IMR-90 (cell line): ENCODE data around the gene SLC7A10. TPM values are rescaled to one million over a fixed set of nuclear protein-coding genes. Genes with fewer than 3 reads are reported as not detected.

ENCODE experiments used
- ATAC-seq: fragments of 200-7000 bp; cut with Tn5 transposase; 2 replicates; pipeline ENCODE4 v1.9.1; 2020; ENCODE audit warnings: low read depth, mild to moderate bottlenecking, moderate library complexity
- BruUV-seq: library from RNA; stranded (reverse); fragments of 400-500 nt; replicated peaks from 2 replicates; lab custom pipeline; 2021; lab: Mats Ljungman, UMichigan
- CTCF ChIA-PET: fragments of 300-600 bp; formaldehyde crosslinking; extraction: SDS; loops from one replicate; lab custom pipeline; 2021; ENCODE audit warnings: antibody characterized with exemption; lab: Yijun Ruan, JAX
- POLR2A ChIA-PET: fragments of 300-600 bp; sonication (Branson Sonifier 250); formaldehyde crosslinking; loops from one replicate; lab custom pipeline; 2022; ENCODE audit warnings: antibody characterized with exemption; ENCODE audit not compliant: unreplicated experiment; lab: Charles Lee
- DNase-seq: peaks from one replicate; pipeline ENCODE4 v3.0.0; 2013
- H2AFZ ChIP-seq: replicated peaks from 2 replicates; pipeline ENCODE3; 2013; ENCODE audit warnings: low read length, mild to moderate bottlenecking; ENCODE audit not compliant: poor library complexity
- H2AK5ac ChIP-seq: 2 replicates; pipeline ENCODE4 v1.6.1; 2013; ENCODE audit warnings: low read depth, low read length, inconsistent platforms
- H2AK9ac ChIP-seq: replicated peaks from 2 replicates; pipeline ENCODE3; 2013; ENCODE audit warnings: mild to moderate bottlenecking, low read depth, low read length, moderate library complexity; ENCODE audit not compliant: poor library complexity
- H2BK120ac ChIP-seq: 2 replicates; pipeline ENCODE4 v1.6.1; 2013; ENCODE audit warnings: low read depth, low read length, inconsistent platforms
- H2BK15ac ChIP-seq: 3 replicates; pipeline ENCODE4 v1.6.1; 2013; ENCODE audit warnings: low read depth, low read length, inconsistent platforms
- H2BK20ac ChIP-seq: 2 replicates; pipeline ENCODE4 v1.6.1; 2013; ENCODE audit warnings: low read depth, mild to moderate bottlenecking, inconsistent platforms, low read length, moderate library complexity
- H2BK5ac ChIP-seq: 2 replicates; pipeline ENCODE4 v1.6.1; 2013; ENCODE audit warnings: mild to moderate bottlenecking, low read depth, low read length, inconsistent platforms; ENCODE audit not compliant: poor library complexity, severe bottlenecking
- H3K14ac ChIP-seq: replicated peaks from 2 replicates; pipeline ENCODE4 v1.6.1; 2013; ENCODE audit warnings: low read depth, low read length, inconsistent platforms
- H3K18ac ChIP-seq: 2 replicates; pipeline ENCODE4 v1.6.1; 2013; ENCODE audit warnings: low read depth, low read length, control low read depth
- H3K23ac ChIP-seq: 2 replicates; pipeline ENCODE4 v1.6.1; 2013; ENCODE audit warnings: low read depth, low read length, inconsistent platforms
- H3K27ac ChIP-seq: 2 replicates; pipeline ENCODE4 v1.5.1; 2013; ENCODE audit warnings: mild to moderate bottlenecking, control low read depth, low read length; ENCODE audit not compliant: insufficient read depth
- H3K27me3 ChIP-seq: 2 replicates; pipeline ENCODE4 v1.6.1; 2013; ENCODE audit warnings: low read length; ENCODE audit not compliant: control insufficient read depth, insufficient read depth
- H3K36me3 ChIP-seq: 2 replicates; pipeline ENCODE4 v1.6.1; 2013; ENCODE audit warnings: low read length, mixed read lengths; ENCODE audit not compliant: control insufficient read depth, insufficient read depth
- H3K4ac ChIP-seq: 2 replicates; pipeline ENCODE4 v1.6.1; 2013; ENCODE audit warnings: low read depth, low read length, inconsistent platforms
- H3K4me1 ChIP-seq: 2 replicates; pipeline ENCODE4 v1.6.1; 2013; ENCODE audit warnings: low read length, mixed read lengths; ENCODE audit not compliant: control insufficient read depth, insufficient read depth
- H3K4me2 ChIP-seq: 2 replicates; pipeline ENCODE4 v1.6.1; 2013; ENCODE audit warnings: low read depth, mild to moderate bottlenecking, control low read depth, low read length, moderate library complexity
- H3K4me3 ChIP-seq: 2 replicates; pipeline ENCODE4 v1.5.1; 2013; ENCODE audit warnings: low read depth, mild to moderate bottlenecking, control low read depth, low read length, moderate library complexity; ENCODE audit not compliant: insufficient read depth
- H3K56ac ChIP-seq: 2 replicates; pipeline ENCODE4 v1.6.1; 2013; ENCODE audit warnings: low read length, inconsistent platforms; ENCODE audit not compliant: insufficient read depth; ENCODE audit errors: extremely low read depth
- H3K79me1 ChIP-seq, 2 experiments: 2 replicates each; pipeline ENCODE4 v1.6.1; 2013; ENCODE audit warnings: low read length in 2 of 2, inconsistent platforms in 1 of 2, low read depth in 1 of 2
- H3K9ac ChIP-seq: 2 replicates; pipeline ENCODE4 v1.6.1; 2013; ENCODE audit warnings: low read depth, low read length, control low read depth
- H3K9me1 ChIP-seq: 2 replicates; pipeline ENCODE4 v1.6.1; 2013; ENCODE audit warnings: low read length, inconsistent platforms; ENCODE audit not compliant: insufficient read depth
- H3K9me3 ChIP-seq: 2 replicates; pipeline ENCODE4 v1.6.1; 2013; ENCODE audit warnings: low read length; ENCODE audit not compliant: control insufficient read depth, insufficient read depth
- H4K20me1 ChIP-seq: 2 replicates; pipeline ENCODE4 v1.6.1; 2013; ENCODE audit warnings: low read length, inconsistent platforms; ENCODE audit not compliant: insufficient read depth
- H4K5ac ChIP-seq: 2 replicates; pipeline ENCODE4 v1.6.1; 2013; ENCODE audit warnings: mild to moderate bottlenecking, low read depth, low read length, control low read depth
- H4K8ac ChIP-seq, 2 experiments: 2 replicates each; pipeline ENCODE4 v1.6.1; 2013; ENCODE audit warnings: low read depth in 2 of 2, low read length in 2 of 2, control low read depth in 1 of 2, inconsistent platforms in 1 of 2
- H4K91ac ChIP-seq: 2 replicates; pipeline ENCODE4 v1.6.1; 2013; ENCODE audit warnings: low read depth, low read length, inconsistent platforms; ENCODE audit not compliant: insufficient read depth
- BHLHE40 ChIP-seq: fragments of 150-350 bp; IDR thresholded peaks from 2 replicates; pipeline ENCODE4 v1.6.1; 2016; ENCODE audit warnings: mild to moderate bottlenecking, low read depth, low read length
- FOS ChIP-seq: fragments of 150-350 bp; IDR thresholded peaks from 2 replicates; pipeline ENCODE4 v1.6.1; 2016; ENCODE audit warnings: low read depth, low read length
- MAZ ChIP-seq: IDR thresholded peaks from 2 replicates; pipeline ENCODE4 v1.6.1; 2012; ENCODE audit warnings: low read depth, mild to moderate bottlenecking, low read length, improper control_type of control experiment, moderate library complexity, borderline replicate concordance
- MXI1 ChIP-seq: IDR thresholded peaks from 2 replicates; pipeline ENCODE4 v1.6.1; 2012; ENCODE audit warnings: low read depth, mild to moderate bottlenecking, low read length, moderate library complexity, borderline replicate concordance
- RAD21 ChIP-seq: IDR thresholded peaks from 2 replicates; pipeline ENCODE4 v1.6.1; 2012; ENCODE audit warnings: low read length, improper control_type of control experiment
- RCOR1 ChIP-seq: IDR thresholded peaks from 2 replicates; pipeline ENCODE4 v1.6.1; 2012; ENCODE audit warnings: mild to moderate bottlenecking, low read length, improper control_type of control experiment; ENCODE audit not compliant: insufficient replicate concordance
- RFX5 ChIP-seq: IDR thresholded peaks from 2 replicates; pipeline ENCODE4 v1.8.0; 2012; ENCODE audit warnings: low read depth, mild to moderate bottlenecking, low read length, moderate library complexity
- SMC3 ChIP-seq: fragments of 150-350 bp; IDR thresholded peaks from 2 replicates; pipeline ENCODE4 v1.6.1; 2016; ENCODE audit warnings: low read depth, mild to moderate bottlenecking, antibody characterized with exemption, low read length, moderate library complexity
- WGBS, 2 experiments: methylation state at CpG; one replicate each; pipeline versions ENCODE4 v1.1.5 to v1.1.7; 2013; ENCODE audit warnings: missing lambda C conversion rate in 2 of 2; ENCODE audit not compliant: insufficient read length in 1 of 2; ENCODE audit errors: extremely low coverage in 2 of 2; 5-methylcytosine and 5-hydroxymethylcytosine counted together
- dilution Hi-C: fragments of 300-500 bp; cut with HindIII; formaldehyde crosslinking; loops from one replicate; pipeline ENCODE4 v1.14.3; 2018; ENCODE audit warnings: low sequenced_read_pairs; ENCODE audit not compliant: unreplicated experiment
- in situ Hi-C: fragments of 300-500 bp; cut with MboI; formaldehyde crosslinking; loops from 3 replicates; pipeline ENCODE4 v1.14.3; 2019; ENCODE audit warnings: low sequenced_read_pairs, inconsistent platforms, mixed read lengths
- intact Hi-C: fragments of 100-400 bp; cut with micrococcal nuclease; formaldehyde crosslinking; loops from 2 replicates; pipeline ENCODE4 v1.10.0; 2022
- polyA plus RNA-seq, 3 experiments: library from polyadenylated mRNA; depleted of rRNA; stranded (reverse); fragments of >200 nt; gene quantifications; 2 replicates each; pipeline ENCODE4 v1.2.3, GENCODE V29; 2012; ENCODE audit warnings: low replicate concordance in 1 of 3
- total RNA-seq: library from RNA; depleted of rRNA; stranded (reverse); fragments of >200 nt; gene quantifications from 2 replicates; pipeline ENCODE4 v1.2.3, GENCODE V29; 2012
- TF ChIP-seq, protein P1 (sequence below): conservative IDR thresholded peaks from 2 replicates; pipeline ENCODE4 v1.5.1; 2012; ENCODE audit warnings: mild to moderate bottlenecking, low read depth, low read length, improper control_type of control experiment
- TF ChIP-seq, protein P2 (sequence below): fragments of 150-350 bp; IDR thresholded peaks from 2 replicates; pipeline ENCODE4 v1.6.1; 2016; ENCODE audit warnings: low read depth, mild to moderate bottlenecking, low read length, moderate library complexity, borderline replicate concordance

Gene SLC7A10
- total and polyA plus RNA-seq, 2 of the 4 experiments (the other 2 are of a cell fraction): not detected

DNA sequence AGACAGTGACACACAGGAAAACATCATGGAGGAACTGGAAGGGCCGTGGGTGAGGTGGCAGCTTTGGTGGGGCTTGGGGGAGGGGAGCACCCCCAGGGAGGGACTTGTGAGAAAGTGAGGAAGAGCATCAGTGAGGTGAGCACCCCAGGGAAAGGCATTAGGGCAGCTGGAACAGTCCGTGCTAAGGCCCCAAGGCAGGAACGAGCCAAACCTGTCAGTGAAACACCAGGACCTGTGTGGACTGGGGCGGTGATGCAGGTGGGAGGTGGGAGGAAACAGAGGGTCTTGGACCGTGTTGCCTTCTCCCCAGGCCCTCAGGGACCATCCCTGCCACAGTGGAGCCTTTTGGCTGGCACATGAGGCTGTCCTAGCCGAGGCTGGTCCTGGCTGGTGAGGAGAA, 17.3 kb upstream of the SLC7A10 start:
- WGBS, 2 experiments: 50% methylated on average over 2 of the region's 6 CpGs; no CpG with 5 or more reads in 1 of the 2 experiments
- no peak overlapping the region for H4K5ac ChIP-seq
- no peak overlapping the region for H3K56ac ChIP-seq
- no peaks in the 10 kb centered on the region for H3K79me1 ChIP-seq
- dilution Hi-C loops: no loop called here
- no peak overlapping the region for H2AK5ac ChIP-seq
- no peak overlapping the region for H3K4ac ChIP-seq
- H3K27ac ChIP-seq: no peak overlapping the region
- no peaks in the 10 kb centered on the region for H3K4me1 ChIP-seq
- no peak overlapping the region for H2BK15ac ChIP-seq
- no peak for ATAC-seq
- no peak overlapping the region for H3K23ac ChIP-seq
- no peak overlapping the region for H2AK9ac ChIP-seq
- no peaks in the 10 kb centered on the region for H3K36me3 ChIP-seq
- POLR2A ChIA-PET: interaction anchor here (0.5 kb wide), 1 partner anchor 1009 kb away, joined by 5 read pairs; no protein-coding TSS in a partner anchor
- H2BK120ac ChIP-seq: no peak overlapping the region
- no peak for DNase-seq
- no peak overlapping the region for H2BK20ac ChIP-seq
- no peak overlapping the region for H3K4me3 ChIP-seq
- H4K20me1 ChIP-seq: no peaks in the 10 kb centered on the region
- H3K9me3 ChIP-seq: no peaks in the 10 kb centered on the region
- H4K91ac ChIP-seq: no peak overlapping the region
- H3K9ac ChIP-seq: no peak overlapping the region
- no peak overlapping the region for H3K18ac ChIP-seq
- H2AFZ ChIP-seq: no peak overlapping the region
- peaks cover 10% of the 10 kb centered on the region; the same call in 1 of the 2 replicates for H3K27me3 ChIP-seq
- no peak overlapping the region for H3K4me2 ChIP-seq
- intact Hi-C loops: no loop called here
- TF ChIP-seq SMC3 (no peak), MAZ (no peak), RAD21 (no peak), RCOR1 (no peak), RFX5 (no peak), MXI1 (no peak), BHLHE40 (no peak), FOS (no peak)
- TF ChIP-seq, protein P1, sequence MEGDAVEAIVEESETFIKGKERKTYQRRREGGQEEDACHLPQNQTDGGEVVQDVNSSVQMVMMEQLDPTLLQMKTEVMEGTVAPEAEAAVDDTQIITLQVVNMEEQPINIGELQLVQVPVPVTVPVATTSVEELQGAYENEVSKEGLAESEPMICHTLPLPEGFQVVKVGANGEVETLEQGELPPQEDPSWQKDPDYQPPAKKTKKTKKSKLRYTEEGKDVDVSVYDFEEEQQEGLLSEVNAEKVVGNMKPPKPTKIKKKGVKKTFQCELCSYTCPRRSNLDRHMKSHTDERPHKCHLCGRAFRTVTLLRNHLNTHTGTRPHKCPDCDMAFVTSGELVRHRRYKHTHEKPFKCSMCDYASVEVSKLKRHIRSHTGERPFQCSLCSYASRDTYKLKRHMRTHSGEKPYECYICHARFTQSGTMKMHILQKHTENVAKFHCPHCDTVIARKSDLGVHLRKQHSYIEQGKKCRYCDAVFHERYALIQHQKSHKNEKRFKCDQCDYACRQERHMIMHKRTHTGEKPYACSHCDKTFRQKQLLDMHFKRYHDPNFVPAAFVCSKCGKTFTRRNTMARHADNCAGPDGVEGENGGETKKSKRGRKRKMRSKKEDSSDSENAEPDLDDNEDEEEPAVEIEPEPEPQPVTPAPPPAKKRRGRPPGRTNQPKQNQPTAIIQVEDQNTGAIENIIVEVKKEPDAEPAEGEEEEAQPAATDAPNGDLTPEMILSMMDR: no peak
- TF ChIP-seq, protein P2, sequence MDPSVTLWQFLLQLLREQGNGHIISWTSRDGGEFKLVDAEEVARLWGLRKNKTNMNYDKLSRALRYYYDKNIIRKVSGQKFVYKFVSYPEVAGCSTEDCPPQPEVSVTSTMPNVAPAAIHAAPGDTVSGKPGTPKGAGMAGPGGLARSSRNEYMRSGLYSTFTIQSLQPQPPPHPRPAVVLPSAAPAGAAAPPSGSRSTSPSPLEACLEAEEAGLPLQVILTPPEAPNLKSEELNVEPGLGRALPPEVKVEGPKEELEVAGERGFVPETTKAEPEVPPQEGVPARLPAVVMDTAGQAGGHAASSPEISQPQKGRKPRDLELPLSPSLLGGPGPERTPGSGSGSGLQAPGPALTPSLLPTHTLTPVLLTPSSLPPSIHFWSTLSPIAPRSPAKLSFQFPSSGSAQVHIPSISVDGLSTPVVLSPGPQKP: no peak
- H2BK5ac ChIP-seq: no peak overlapping the region
- CTCF ChIA-PET: no interaction called here
- H3K9me1 ChIP-seq: no peaks in the 10 kb centered on the region
- H3K14ac ChIP-seq: no peak overlapping the region
- no peak overlapping the region for H4K8ac ChIP-seq
- no TSS peak for BruUV-seq
- in situ Hi-C loops: no loop called here
